Myocyte (in vitro differentiated cells): ENCODE results near the gene DNM2. TPM values are rescaled to one million over a fixed set of nuclear protein-coding genes. Genes with fewer than 3 reads are reported as not detected.

ENCODE experiments used
- DNase-seq: peaks from one replicate; pipeline ENCODE4 v3.0.0-alpha.2; 2012; ENCODE audit warnings: low read depth
- total RNA-seq: library from RNA; depleted of rRNA; stranded (reverse); fragments of >200 nt; gene quantifications from 2 replicates; pipeline ENCODE4 v1.2.3, GENCODE V29; 2014

The DNM2 gene
- total RNA-seq, 1 donor from 2014 or later = 71.8 TPM

DNA sequence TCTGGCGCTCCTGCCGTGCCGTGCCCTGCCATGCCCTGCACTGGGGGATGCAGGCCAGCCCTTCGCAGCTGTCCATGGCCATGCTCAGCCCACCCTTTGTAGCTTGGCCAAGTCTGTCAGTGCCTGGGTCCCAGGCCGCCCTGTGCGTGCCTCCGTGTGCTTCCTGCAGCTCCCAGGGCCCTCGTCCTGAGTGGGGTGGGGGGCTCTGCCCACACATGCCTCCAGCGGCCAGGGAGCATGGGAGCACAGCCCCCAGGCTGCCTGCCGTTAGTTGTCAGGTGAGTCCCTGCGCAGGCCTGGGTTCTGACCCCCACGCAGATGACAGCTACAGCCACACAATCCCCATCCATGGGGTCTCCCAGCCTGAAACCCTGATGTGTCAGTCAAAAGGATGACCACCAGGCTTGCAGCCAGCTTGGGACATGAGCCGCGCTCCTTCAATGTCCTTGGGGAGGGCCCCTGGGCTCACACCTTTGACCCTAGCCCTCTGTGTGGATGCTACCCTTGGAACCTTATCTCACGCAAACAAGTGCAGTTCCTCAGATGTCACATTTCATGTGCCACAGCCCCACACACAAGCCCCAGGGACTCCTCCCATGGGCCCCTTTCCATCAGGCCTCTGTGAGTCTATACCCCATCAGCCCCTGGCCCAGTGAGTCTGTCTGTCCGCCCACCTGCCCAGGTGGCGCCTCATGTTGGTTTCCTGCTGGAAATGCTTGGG, 93.7 kb downstream of the DNM2 start:
- no peak for DNase-seq

DNA sequence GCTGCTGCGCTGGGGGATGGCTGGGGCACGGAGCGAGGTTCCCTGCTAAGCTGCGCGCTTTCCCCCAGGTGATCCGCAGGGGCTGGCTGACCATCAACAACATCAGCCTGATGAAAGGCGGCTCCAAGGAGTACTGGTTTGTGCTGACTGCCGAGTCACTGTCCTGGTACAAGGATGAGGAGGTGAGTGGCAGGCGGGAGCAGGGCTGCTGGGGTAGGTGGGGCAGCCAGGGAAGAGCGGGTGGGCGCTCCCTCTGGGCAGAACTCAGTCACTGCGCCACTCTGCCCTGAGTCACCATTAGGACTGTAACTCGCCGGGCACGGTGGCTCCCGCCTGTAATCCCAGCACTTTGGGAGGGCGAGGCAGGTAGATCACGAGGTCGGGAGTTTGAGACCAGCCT, 94.3 kb downstream of the DNM2 start:
- DNase-seq = no peak

DNA sequence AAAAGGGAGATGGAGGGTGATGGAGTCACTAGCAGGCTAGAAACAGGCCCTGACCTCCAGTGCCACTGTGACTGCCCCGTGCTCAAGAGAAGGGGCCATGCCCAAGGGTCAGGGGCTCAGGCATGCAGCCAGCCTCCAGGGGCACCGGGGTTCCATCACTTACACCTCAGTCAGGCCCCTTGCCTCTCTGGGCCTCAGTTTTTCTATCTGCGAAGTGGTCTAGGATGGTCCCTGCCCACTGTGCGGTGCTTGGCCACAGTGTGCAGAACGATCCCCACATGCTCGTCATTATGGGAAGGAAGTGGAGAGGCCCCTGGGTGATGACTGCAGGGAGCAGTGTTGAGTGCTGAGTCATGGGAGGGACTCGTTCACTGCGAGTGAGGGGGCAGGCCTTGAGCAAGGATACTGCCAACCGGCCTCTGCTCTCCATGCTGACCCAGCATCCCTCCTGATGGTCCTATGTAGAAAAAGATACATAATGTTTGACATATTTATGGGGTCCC, 95.1 kb downstream of the DNM2 start:
- DNase-seq = peak; percentile 77

GRCh38 chr19:10815007-10815536, 97.2 kb downstream of the DNM2 start:
- no peak for DNase-seq

GRCh38 chr19:10815969-10816644, 98.2 kb downstream of the DNM2 start:
- DNase-seq = peak; percentile 11

DNA sequence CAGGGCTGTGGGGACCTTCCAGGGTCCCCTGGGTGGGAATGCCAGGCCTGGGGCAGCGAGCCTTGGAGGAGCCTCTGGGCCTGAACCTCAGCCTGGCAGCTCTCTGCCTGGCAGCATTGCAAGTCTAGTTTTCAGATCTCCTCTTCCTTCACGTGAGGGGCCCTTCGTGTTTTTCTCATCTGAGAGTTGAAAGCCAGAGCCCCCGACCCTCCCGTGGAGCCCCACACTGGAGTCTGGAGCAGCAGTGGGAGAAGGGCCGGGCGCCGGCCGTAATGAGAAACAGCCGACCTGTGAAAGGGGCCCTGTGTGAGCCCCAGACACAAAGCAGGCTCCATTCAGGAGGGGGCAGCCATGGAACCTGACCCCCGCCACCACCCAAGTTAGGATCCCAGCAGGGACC, 98.8 kb downstream of the DNM2 start:
- no peak for DNase-seq

DNA sequence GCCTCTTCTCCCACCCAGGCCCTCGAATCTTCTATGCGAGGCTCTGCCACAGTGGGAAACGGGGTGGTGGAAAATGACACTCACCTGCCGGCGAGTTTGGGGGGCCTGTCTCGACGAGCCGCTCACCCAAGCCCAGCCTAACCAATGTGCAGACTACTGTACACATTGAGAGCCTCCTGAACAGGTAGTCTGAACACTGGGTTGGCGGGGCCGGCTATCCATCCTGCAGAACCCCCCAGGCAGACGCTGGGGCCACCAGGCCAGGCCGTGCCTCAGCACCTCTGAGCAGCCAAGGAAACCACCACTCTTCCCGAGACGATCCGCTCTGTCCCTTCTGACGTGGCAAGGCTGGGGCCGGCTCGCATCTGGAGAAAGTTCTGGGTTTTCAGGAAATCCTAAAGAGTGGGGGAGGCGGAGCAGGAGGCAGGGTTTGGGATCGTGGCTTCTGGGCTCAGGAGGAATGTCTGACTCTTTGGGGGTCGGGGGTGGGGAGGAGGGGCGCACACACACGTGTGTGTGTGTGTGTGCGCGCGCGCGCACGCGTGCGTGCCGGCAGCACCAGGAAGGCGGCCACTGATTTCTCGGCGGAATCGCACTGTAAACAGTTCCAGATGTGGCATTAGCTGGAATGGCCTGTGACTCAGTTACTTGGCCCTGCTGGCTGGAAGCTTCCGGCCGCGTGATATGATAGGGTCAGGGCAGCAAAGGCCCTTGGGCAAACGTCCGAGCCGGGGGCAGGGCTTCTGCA, 99.6 kb downstream of the DNM2 start:
- DNase-seq = peak; percentile 52

- DNase-seq = no peak
Measured at GRCh38 chr19:10818301-10819123, 100.6 kb downstream of the DNM2 start.

- no peak for DNase-seq
Measured at GRCh38 chr19:10819124-10820060, 101.5 kb downstream of the DNM2 start.

GRCh38 chr19:10820173-10820572, 102.3 kb downstream of the DNM2 start:
- no peak for DNase-seq

DNA sequence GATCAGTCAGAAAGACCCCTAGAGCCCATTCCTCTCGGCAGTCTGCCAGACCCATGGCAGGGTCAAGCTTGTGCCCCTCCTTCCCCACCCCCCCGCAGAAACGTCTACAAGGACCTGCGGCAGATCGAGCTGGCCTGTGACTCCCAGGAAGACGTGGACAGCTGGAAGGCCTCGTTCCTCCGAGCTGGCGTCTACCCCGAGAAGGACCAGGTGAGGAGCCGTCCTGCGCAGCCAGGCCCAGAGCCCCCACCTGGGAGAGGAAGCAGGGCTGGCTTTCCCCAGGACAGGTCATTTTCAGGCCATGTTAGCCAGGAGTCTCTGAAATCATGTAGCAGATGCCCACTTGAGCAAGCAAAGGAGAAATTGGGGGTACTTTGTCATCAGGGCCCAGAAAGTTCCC, 105.8 kb downstream of the DNM2 start:
- no peak for DNase-seq

DNA sequence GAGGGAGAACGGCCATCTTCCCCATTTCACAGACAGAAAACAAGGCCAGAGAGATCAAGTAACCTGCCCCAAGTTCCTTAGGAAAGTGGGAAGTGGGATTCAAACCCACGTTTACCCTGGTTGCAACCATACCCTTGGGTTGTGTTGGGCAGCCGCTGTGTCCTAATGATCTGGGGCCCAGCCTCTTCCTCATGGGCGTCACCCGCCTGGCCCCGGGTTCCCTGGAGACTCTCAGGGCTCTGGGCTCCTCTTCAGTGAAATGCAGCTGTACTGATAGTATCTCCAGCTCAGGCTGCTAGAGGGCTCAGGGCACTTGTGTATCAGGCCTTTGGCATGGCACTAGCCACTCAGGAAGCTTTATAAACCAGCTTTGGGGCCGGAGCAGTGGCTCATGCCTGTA, 108.4 kb downstream of the DNM2 start:
- DNase-seq = no peak

DNA sequence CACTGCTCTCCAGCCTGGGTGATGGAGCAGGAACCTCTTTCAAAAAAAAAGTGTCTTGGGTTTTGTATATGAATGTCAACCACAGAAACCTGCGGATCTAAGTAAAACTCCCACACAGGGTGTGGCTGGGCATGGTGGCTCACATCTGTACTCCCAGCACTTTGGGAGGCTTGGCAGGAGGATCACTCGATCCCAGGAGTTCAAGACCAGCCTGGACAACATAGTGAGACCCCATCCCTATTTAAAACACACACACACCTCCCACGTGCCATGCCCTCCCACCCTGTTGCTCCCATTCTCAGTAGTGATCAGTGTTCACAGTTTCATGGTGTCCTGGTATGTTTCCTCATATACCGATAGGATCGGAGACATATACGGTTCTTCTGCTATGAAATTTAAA, 109.0 kb downstream of the DNM2 start:
- no peak for DNase-seq

DNA sequence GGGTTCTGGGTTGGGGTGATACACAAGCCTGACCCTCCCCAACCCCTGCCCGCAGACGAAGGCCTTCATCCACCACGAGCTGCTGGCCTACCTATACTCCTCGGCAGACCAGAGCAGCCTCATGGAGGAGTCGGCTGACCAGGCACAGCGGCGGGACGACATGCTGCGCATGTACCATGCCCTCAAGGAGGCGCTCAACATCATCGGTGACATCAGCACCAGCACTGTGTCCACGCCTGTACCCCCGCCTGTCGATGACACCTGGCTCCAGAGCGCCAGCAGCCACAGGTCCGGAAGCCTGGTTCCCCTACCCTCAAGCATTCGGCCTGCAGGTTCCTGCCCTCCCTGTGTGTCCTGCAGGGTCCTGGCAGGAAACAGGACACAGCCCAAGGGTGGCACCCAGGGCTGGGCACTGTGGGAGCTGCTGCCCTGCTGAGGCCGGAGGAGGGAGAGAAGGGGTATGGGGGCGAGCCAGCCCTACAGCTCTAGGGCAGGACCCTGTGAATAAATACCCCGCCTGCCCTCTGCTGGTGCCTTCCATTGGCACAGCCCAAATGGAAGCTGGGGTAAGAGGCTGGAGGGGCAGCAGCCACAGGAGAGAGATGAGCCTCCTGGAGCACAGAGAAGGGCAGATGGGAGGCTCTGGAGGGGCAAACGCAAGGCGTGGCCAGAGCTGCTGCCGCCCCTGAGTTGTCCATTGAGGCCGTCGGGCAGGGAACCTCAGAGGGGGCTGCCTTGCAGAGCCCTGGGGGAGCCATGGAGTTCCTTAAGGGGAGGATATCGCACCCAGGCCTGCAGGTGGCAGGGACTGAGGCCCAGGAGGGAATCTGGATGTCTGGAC, 111.3 kb downstream of the DNM2 start:
- no peak for DNase-seq

- DNase-seq = no peak
Measured at GRCh38 chr19:10829967-10830366, 112.1 kb downstream of the DNM2 start.

GRCh38 chr19:10830370-10830769, 112.5 kb downstream of the DNM2 start:
- no peak for DNase-seq

DNA sequence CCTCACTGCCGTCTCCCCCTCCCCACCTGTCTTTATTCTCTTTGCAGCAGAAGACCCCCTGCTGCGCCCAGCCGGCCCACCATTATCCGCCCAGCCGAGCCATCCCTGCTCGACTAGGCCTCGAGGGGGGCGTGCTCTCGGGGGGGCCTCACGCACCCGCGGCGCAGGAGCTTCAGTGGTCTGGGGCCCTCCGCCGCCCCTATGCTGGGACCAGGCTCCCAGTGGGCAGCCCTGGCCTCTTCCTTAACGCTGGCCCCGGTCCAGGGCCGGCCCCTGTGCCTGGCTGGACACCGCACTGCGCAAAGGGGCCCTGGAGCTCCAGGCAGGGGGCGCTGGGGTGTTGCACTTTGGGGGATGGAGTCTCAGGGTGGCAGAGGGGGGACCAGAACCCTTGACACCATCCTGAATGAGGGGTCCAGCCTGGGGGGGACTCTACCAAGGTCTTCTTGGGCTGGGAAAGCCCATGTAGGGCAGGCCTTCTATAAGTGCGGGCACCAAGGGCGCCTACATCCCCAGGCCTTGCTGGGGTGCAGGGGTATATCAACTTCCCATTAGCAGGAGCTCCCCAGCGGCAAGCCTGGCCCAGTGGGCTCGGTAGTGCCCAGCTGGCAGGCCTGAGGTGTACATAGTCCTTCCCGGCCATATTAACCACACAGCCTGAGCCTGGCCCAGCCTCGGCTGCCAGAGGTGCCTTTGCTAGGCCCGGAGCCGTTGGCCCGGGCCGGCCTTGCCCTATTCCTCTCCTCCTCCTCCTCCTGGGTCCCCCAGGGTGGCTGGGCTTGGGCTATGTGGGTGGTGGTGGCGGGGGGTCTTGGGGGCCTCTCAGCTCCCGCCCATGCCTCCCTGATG, 113.3 kb downstream of the DNM2 start:
- no peak for DNase-seq
